DOHH2 (cell line): ENCODE measurements around the gene DOP1B.

Experiments
- H3F3A ChIP-seq: fragments of 200-600 bp; sonication (generic), shearing (Covaris generic); 2 replicates; pipeline ENCODE4 v1.6.0; 2016; ENCODE audit warnings: antibody characterized with exemption, mild to moderate bottlenecking; ENCODE audit not compliant: control insufficient read depth, insufficient read depth
- H3K27ac ChIP-seq: fragments of 200-600 bp; sonication (generic); 2 replicates; pipeline ENCODE4 v1.5.1; 2014; ENCODE audit warnings: low read depth, mild to moderate bottlenecking, low read length, moderate library complexity
- H3K27me3 ChIP-seq: fragments of 200-600 bp; sonication (generic); 2 replicates; pipeline ENCODE4 v1.6.1; 2014; ENCODE audit warnings: mild to moderate bottlenecking, low read length, mixed read lengths; ENCODE audit not compliant: control insufficient read depth
- H3K36me3 ChIP-seq: fragments of 200-600 bp; sonication (generic); 2 replicates; pipeline ENCODE4 v1.6.1; 2014; ENCODE audit warnings: mild to moderate bottlenecking, low read length, moderate library complexity, mixed read lengths; ENCODE audit not compliant: control insufficient read depth
- H3K4me1 ChIP-seq: fragments of 200-600 bp; sonication (generic); 2 replicates; pipeline ENCODE4 v1.6.1; 2014; ENCODE audit warnings: mild to moderate bottlenecking, low read length, mixed read lengths; ENCODE audit not compliant: control insufficient read depth
- H3K4me2 ChIP-seq: fragments of 200-600 bp; sonication (generic); 2 replicates; pipeline ENCODE4 v1.6.0; 2014; ENCODE audit warnings: mild to moderate bottlenecking, low read length, moderate library complexity
- H3K4me3 ChIP-seq: fragments of 200-600 bp; sonication (generic); 2 replicates; pipeline ENCODE4 v1.5.1; 2014; ENCODE audit warnings: mild to moderate bottlenecking, low read length, mixed read lengths
- H3K79me2 ChIP-seq: fragments of 200-600 bp; sonication (generic); 2 replicates; pipeline ENCODE4 v1.6.1; 2014; ENCODE audit warnings: mild to moderate bottlenecking, low read length, mixed read lengths; ENCODE audit not compliant: control insufficient read depth
- H3K9me2 ChIP-seq: fragments of 200-600 bp; sonication (generic); replicated peaks from 2 replicates; pipeline ENCODE4 v1.6.1; 2014; ENCODE audit warnings: mild to moderate bottlenecking, low read length, mixed read lengths; ENCODE audit not compliant: control insufficient read depth
- H3K9me3 ChIP-seq: fragments of 200-600 bp; sonication (generic); 2 replicates; pipeline ENCODE4 v1.6.1; 2014; ENCODE audit warnings: antibody characterized with exemption, low read length, mixed read lengths; ENCODE audit not compliant: control insufficient read depth, insufficient read depth
- H4K20me1 ChIP-seq: fragments of 200-600 bp; sonication (generic); 2 replicates; pipeline ENCODE4 v1.6.0; 2014; ENCODE audit warnings: low read depth, mild to moderate bottlenecking, antibody characterized with exemption, low read length, moderate library complexity; ENCODE audit not compliant: control insufficient read depth, insufficient read depth
- CTCF ChIP-seq: fragments of 200-600 bp; sonication (generic); IDR thresholded peaks from one replicate; pipeline ENCODE4 v1.5.1; 2014; ENCODE audit warnings: antibody characterized with exemption, mild to moderate bottlenecking, low read depth, low read length; ENCODE audit not compliant: poor library complexity, severe bottlenecking
- EZH2phosphoT487 ChIP-seq: fragments of 200-600 bp; sonication (generic); IDR thresholded peaks from 2 replicates; pipeline ENCODE4 v1.6.1; 2017; ENCODE audit warnings: borderline replicate concordance, mild to moderate bottlenecking, antibody characterized with exemption, low read length, moderate library complexity, mixed read lengths

The DOP1B gene

GRCh38 chr21:36113647-36114428, 42.8 kb upstream of the DOP1B start:
- Histone ChIP-seq H3K36me3 (no peaks in the 10 kb centered on the region), H3K9me2 (no peaks in the 10 kb centered on the region), H3K4me1 (peaks cover 11% of the 10 kb centered on the region), H3K27ac (no peak overlapping the region), H3K27me3 (peaks cover 14% of the 10 kb centered on the region), H3K4me2 (no peak overlapping the region), H3F3A (no peaks in the 10 kb centered on the region), H3K9me3 (no peaks in the 10 kb centered on the region), H3K79me2 (no peaks in the 10 kb centered on the region), H3K4me3 (no peak overlapping the region), H4K20me1 (no peaks in the 10 kb centered on the region)
- TF ChIP-seq CTCF (no peak), EZH2phosphoT487 (no peak)

GRCh38 chr21:36115138-36115730, 41.4 kb upstream of the DOP1B start:
- H3K4me2 ChIP-seq = no peak overlapping the region
- no peaks in the 10 kb centered on the region for H3K9me3 ChIP-seq
- no peak for TF ChIP-seq EZH2phosphoT487
- no peak for TF ChIP-seq CTCF
- H3K27me3 ChIP-seq = peaks cover 6% of the 10 kb centered on the region; the same call in 1 of the 2 replicates
- peaks cover 11% of the 10 kb centered on the region for H3K4me1 ChIP-seq
- no peaks in the 10 kb centered on the region for H3K9me2 ChIP-seq
- H3F3A ChIP-seq = no peaks in the 10 kb centered on the region
- no peaks in the 10 kb centered on the region for H3K79me2 ChIP-seq
- no peak overlapping the region for H3K27ac ChIP-seq
- no peak overlapping the region for H3K4me3 ChIP-seq
- no peaks in the 10 kb centered on the region for H4K20me1 ChIP-seq
- H3K36me3 ChIP-seq = no peaks in the 10 kb centered on the region

- TF ChIP-seq CTCF (no peak), EZH2phosphoT487 (no peak)
Measured at GRCh38 chr21:36117286-36117741, 39.3 kb upstream of the DOP1B start.

More at GRCh38 chr21:36117286-36117741, 39.3 kb upstream of the DOP1B start:
- Histone ChIP-seq H3K27ac (no peak overlapping the region), H3K9me3 (no peaks in the 10 kb centered on the region), H3K9me2 (no peaks in the 10 kb centered on the region), H4K20me1 (no peaks in the 10 kb centered on the region), H3K4me2 (no peak overlapping the region), H3K36me3 (no peaks in the 10 kb centered on the region), H3K79me2 (no peaks in the 10 kb centered on the region), H3K27me3 (no peaks in the 10 kb centered on the region; the same call in none of the 2 replicates), H3F3A (no peaks in the 10 kb centered on the region), H3K4me1 (peaks cover 11% of the 10 kb centered on the region), H3K4me3 (no peak overlapping the region)
